B cell (primary cell): ENCODE results near the gene VSTM2L. TPM values are rescaled to one million over a fixed set of nuclear protein-coding genes. Genes with fewer than 3 reads are reported as not detected.

Experiments
- ATAC-seq: fragments of 200-7000 bp; cut with Tn5 transposase; one replicate; pipeline ENCODE4 v1.10.0; 2021; ENCODE audit warnings: low read depth, mild to moderate bottlenecking, moderate number of reproducible peaks, moderate library complexity
- CTCF ChIA-PET: fragments of 350-600 bp; sonication (Branson Sonifier 250); formaldehyde crosslinking; loops from one replicate; lab custom pipeline; 2021; ENCODE audit warnings: antibody characterized with exemption, inconsistent platforms; lab: Charles Lee
- POLR2A ChIA-PET: fragments of 350-600 bp; sonication (Branson Sonifier 250); formaldehyde crosslinking; loops from one replicate; lab custom pipeline; 2021; ENCODE audit warnings: antibody characterized with exemption; lab: Charles Lee
- DNase-seq: peaks from one replicate; pipeline ENCODE4 v3.0.0; 2013
- H2AFZ ChIP-seq: 2 replicates; pipeline ENCODE4 v1.6.1; 2012; ENCODE audit warnings: mild to moderate bottlenecking, low read depth, low read length; ENCODE audit not compliant: insufficient read depth, poor library complexity, severe bottlenecking
- H3K27ac ChIP-seq, 2 donors: 1 replicate in 1 of 2; 2 replicates in 1 of 2; pipeline ENCODE4 v1.5.1; 2012 to 2013; ENCODE audit warnings: low read length in 2 of 2, mild to moderate bottlenecking in 2 of 2, moderate library complexity in 1 of 2
- H3K27me3 ChIP-seq, 4 experiments: fragments of 200-600 bp in 1 of 4; sonication (generic) in 1 of 4; replicated peaks in 1 of 4; 1 replicate in 2 of 4; 2 replicates in 2 of 4; pipeline versions ENCODE4 v1.6.1 to v1.7.0; 2013 to 2016; ENCODE audit warnings: low read length in 3 of 4, mild to moderate bottlenecking in 2 of 4, mixed read lengths in 1 of 4, moderate library complexity in 1 of 4; ENCODE audit not compliant: insufficient read depth in 4 of 4, control insufficient read depth in 3 of 4; ENCODE audit errors: control extremely low read depth in 1 of 4
- H3K36me3 ChIP-seq, 2 experiments: replicated peaks in 1 of 2; 1 replicate in 1 of 2; 2 replicates in 1 of 2; pipeline versions ENCODE4 v1.6.1 to v1.7.1; 2013; ENCODE audit warnings: low read length in 1 of 2; ENCODE audit not compliant: insufficient read depth in 2 of 2, control insufficient read depth in 1 of 2; ENCODE audit errors: control extremely low read depth in 1 of 2, extremely low read depth in 1 of 2
- H3K4me1 ChIP-seq, 2 donors: fragments of 200-600 bp in 1 of 2; sonication (generic) in 1 of 2; 1 replicate in 1 of 2; 2 replicates in 1 of 2; pipeline versions ENCODE4 v1.5.1 to v1.6.1; 2013 to 2017; ENCODE audit warnings: low read length in 2 of 2; ENCODE audit not compliant: control insufficient read depth in 2 of 2, insufficient read depth in 2 of 2
- H3K4me2 ChIP-seq: replicated peaks from 2 replicates; pipeline ENCODE3; 2012; ENCODE audit warnings: mild to moderate bottlenecking, low read depth, low read length; ENCODE audit not compliant: poor library complexity, severe bottlenecking
- H3K4me3 ChIP-seq, 5 experiments: fragments of 200-600 bp in 1 of 5; sonication (generic) in 1 of 5; 1 replicate in 3 of 5; 2 replicates in 2 of 5; pipeline versions ENCODE4 v1.5.1 to v1.7.0; 2011 to 2016; ENCODE audit warnings: low read length in 4 of 5, mild to moderate bottlenecking in 4 of 5, low read depth in 2 of 5, control low read depth in 1 of 5, moderate library complexity in 1 of 5; ENCODE audit not compliant: insufficient read depth in 1 of 5; ENCODE audit errors: control extremely low read depth in 1 of 5, extremely low read depth in 1 of 5
- H3K79me2 ChIP-seq: fragments of 200-600 bp; sonication (generic); one replicate; pipeline ENCODE4 v1.6.0; 2016; ENCODE audit warnings: low read length; ENCODE audit not compliant: control insufficient read depth, insufficient read depth
- H3K9ac ChIP-seq: fragments of 200-600 bp; sonication (generic); 2 replicates; pipeline ENCODE4 v1.6.1; 2017; ENCODE audit warnings: mild to moderate bottlenecking, low read length, moderate library complexity
- H3K9me3 ChIP-seq, 3 donors: one replicate each; pipeline versions ENCODE4 v1.6.1 to v1.7.1; 2013; ENCODE audit warnings: low read length in 2 of 3; ENCODE audit not compliant: control insufficient read depth in 2 of 3, insufficient read depth in 1 of 3; ENCODE audit errors: control extremely low read depth in 1 of 3
- H4K20me1 ChIP-seq: 2 replicates; pipeline ENCODE4 v1.6.0; 2012; ENCODE audit warnings: mild to moderate bottlenecking, low read length; ENCODE audit not compliant: insufficient read depth, control insufficient read depth, poor library complexity, severe bottlenecking
- H3K27ac Mint-ChIP-seq: one replicate; pipeline ENCODE4 v1.8.0; 2021; ENCODE audit warnings: mixed read lengths
- H3K27me3 Mint-ChIP-seq: one replicate; pipeline ENCODE4 v1.8.0; 2021; ENCODE audit warnings: mixed read lengths
- H3K4me1 Mint-ChIP-seq: one replicate; pipeline ENCODE4 v1.8.0; 2021; ENCODE audit warnings: mixed read lengths
- H3K4me3 Mint-ChIP-seq: one replicate; pipeline ENCODE4 v1.8.0; 2021; ENCODE audit warnings: mixed read lengths
- H3K9me3 Mint-ChIP-seq: one replicate; pipeline ENCODE4 v1.8.0; 2022; ENCODE audit warnings: mixed read lengths; ENCODE audit not compliant: insufficient read depth
- EZH2 ChIP-seq: IDR thresholded peaks from 2 replicates; pipeline ENCODE4 v1.6.1; 2012; ENCODE audit warnings: borderline replicate concordance, low read depth, mild to moderate bottlenecking, moderate library complexity, low read length; ENCODE audit not compliant: insufficient read depth, poor library complexity, severe bottlenecking
- WGBS: methylation state at CpG from one replicate; pipeline ENCODE4 v1.1.5; 2013; ENCODE audit warnings: missing lambda C conversion rate; ENCODE audit not compliant: insufficient coverage; 5-methylcytosine and 5-hydroxymethylcytosine counted together
- intact Hi-C: fragments of 100-400 bp; cut with micrococcal nuclease; formaldehyde crosslinking; loops from one replicate; pipeline ENCODE4 v1.10.0; 2022
- polyA minus RNA-seq: library from RNA; depleted of rRNA, polyadenylated mRNA; stranded (reverse); fragments of >200 nt; gene quantifications from 2 replicates; pipeline ENCODE4 v1.2.3, GENCODE V29; 2012
- polyA plus RNA-seq: library from polyadenylated mRNA; depleted of rRNA; stranded (reverse); fragments of >200 nt; gene quantifications from 2 replicates; pipeline ENCODE4 v1.2.3, GENCODE V29; 2012
- total RNA-seq, 2 donors: library from RNA; stranded (reverse); fragments of 120-200 nt in 1 of 2; gene quantifications; 1 replicate in 1 of 2; 2 replicates in 1 of 2; pipeline versions ENCODE4 v1.2.3 to v1.2.4, GENCODE V29; 2013 to 2022
- TF ChIP-seq, protein P1 (sequence below): fragments of 200-600 bp; IDR thresholded peaks from one replicate; pipeline ENCODE4 v1.8.0; 2022; ENCODE audit warnings: antibody characterized with exemption, mild to moderate bottlenecking

Gene VSTM2L, protein sequence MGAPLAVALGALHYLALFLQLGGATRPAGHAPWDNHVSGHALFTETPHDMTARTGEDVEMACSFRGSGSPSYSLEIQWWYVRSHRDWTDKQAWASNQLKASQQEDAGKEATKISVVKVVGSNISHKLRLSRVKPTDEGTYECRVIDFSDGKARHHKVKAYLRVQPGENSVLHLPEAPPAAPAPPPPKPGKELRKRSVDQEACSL
- not detected in 2 replicates for total RNA-seq
- 0.16 TPM for total RNA-seq (2013)
- 0.16 and 0.25 TPM in 2 replicates for polyA plus RNA-seq
- 1.00 TPM in 1 of 2 replicates, not detected in the other for polyA minus RNA-seq

DNA sequence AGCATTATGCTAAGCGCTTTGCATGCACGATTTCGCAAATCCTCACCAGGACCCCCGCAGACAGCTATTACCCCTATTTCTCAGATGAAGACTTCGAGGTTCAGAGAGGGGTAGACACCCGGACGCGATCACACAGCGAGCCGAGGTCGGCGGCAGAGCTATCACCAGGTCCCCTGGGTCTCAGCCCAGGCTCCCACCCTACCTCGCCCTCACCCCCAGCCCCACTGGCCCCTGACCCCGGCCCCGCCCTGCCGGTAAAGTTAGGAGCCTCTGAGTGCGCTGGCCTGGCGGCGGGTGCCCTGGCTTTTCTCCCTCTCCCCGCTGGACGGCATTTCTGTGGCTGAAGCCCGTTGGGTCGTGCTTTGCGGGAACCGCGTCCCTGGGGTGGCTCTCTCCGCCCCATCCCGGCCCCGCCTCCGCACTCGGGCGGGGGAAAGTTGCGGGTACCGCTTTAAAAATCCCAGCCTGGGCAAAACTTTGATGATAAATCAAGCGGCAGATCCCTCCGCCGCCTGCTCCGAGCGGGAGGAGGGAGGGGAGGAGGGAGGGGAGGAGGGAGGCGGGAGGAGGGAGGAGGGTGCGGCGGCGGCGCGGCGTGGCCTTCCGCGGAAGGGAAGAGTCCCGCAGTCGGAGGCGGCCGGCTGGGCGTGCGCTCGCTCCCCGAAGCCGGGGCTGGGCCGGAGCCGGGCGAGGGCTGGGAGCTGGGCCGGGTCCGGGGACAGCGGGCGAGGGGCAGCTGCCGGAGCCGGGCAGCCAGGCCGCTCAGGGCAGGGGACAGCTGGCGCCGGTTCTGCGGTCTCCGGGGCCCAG lies at the start of gene VSTM2L:
Gene VSTM2L, plus strand, starts transcription at position 624 of the 810 bp plus-strand sequence. CDS start 224 bp downstream, outside the sequence.
- ChIA-PET CTCF (interaction anchor here (0.9 to 1.3 kb wide), 3 partner anchors 10 to 319 kb away, joined by 3 to 4 read pairs (median 4); no protein-coding TSS in a partner anchor), POLR2A (no interaction called here)
- peaks cover 0 to 54% (median 22%) of the 10 kb centered on the region in 4 experiments for H3K27me3 ChIP-seq
- H2AFZ ChIP-seq = peak within 1 kb of the TSS; percentile 46
- peaks cover 10 to 17% of the 10 kb centered on the region in 2 donors for H3K4me1 ChIP-seq
- H3K36me3 ChIP-seq = no peaks in the 10 kb centered on the region
- H3K27ac Mint-ChIP-seq = peak within 1 kb of the TSS; percentile 69
- peak within 1 kb of the TSS; percentile 37 for H3K9ac ChIP-seq
- H3K9me3 Mint-ChIP-seq = no peaks in the 10 kb centered on the region
- DNase-seq (peak; percentile 20), ATAC-seq (no peak)
- H3K27ac ChIP-seq = no peak within 1 kb of the TSS
- peaks cover 58% of the 10 kb centered on the region for H3K27me3 Mint-ChIP-seq
- no peaks in the 10 kb centered on the region for H4K20me1 ChIP-seq
- H3K4me1 Mint-ChIP-seq = peaks cover 14% of the 10 kb centered on the region
- H3K4me2 ChIP-seq = peak within 1 kb of the TSS; percentile 74
- peak within 1 kb of the TSS; percentile 86 for H3K4me3 Mint-ChIP-seq
- H3K4me3 ChIP-seq = peak within 1 kb of the TSS in 2 of 5 experiments; percentile 15 to 36
- intact Hi-C loops = loop anchor here (2.0 to 10.0 kb wide), 2 partner anchors 320 to 338 kb away; no protein-coding TSS in a partner anchor
- peaks cover 0 to 11% (median 0%) of the 10 kb centered on the region in 3 donors for H3K9me3 ChIP-seq
- H3K79me2 ChIP-seq = no peaks in the 10 kb centered on the region
- WGBS = 10% methylated on average over 60 of the region's 71 CpGs
- TF ChIP-seq, protein P1, sequence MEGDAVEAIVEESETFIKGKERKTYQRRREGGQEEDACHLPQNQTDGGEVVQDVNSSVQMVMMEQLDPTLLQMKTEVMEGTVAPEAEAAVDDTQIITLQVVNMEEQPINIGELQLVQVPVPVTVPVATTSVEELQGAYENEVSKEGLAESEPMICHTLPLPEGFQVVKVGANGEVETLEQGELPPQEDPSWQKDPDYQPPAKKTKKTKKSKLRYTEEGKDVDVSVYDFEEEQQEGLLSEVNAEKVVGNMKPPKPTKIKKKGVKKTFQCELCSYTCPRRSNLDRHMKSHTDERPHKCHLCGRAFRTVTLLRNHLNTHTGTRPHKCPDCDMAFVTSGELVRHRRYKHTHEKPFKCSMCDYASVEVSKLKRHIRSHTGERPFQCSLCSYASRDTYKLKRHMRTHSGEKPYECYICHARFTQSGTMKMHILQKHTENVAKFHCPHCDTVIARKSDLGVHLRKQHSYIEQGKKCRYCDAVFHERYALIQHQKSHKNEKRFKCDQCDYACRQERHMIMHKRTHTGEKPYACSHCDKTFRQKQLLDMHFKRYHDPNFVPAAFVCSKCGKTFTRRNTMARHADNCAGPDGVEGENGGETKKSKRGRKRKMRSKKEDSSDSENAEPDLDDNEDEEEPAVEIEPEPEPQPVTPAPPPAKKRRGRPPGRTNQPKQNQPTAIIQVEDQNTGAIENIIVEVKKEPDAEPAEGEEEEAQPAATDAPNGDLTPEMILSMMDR = no peak
- no peak for TF ChIP-seq EZH2
